Heart right ventricle (tissue), 16 donors: ENCODE results near the gene APOA4. TPM values are rescaled to one million over a fixed set of nuclear protein-coding genes. Genes with fewer than 3 reads are reported as not detected.

ENCODE experiments used
- ATAC-seq, 8 donors: fragments of 200-7000 bp; cut with Tn5 transposase; one replicate each; pipeline ENCODE4 v1.9.1; 2020; ENCODE audit warnings: mild to moderate bottlenecking in 8 of 8, moderate library complexity in 8 of 8, moderate number of reproducible peaks in 1 of 8
- DNase-seq, 2 donors: peaks; one replicate each; pipeline ENCODE4 v3.0.0-alpha.2; 2020
- H3K27ac ChIP-seq, 10 donors: fragments of 200-600 bp; sonication (generic) in 2 of 10; one replicate each; pipeline versions ENCODE4 v1.5.0 to v1.8.0; 2020 to 2022; ENCODE audit warnings: mild to moderate bottlenecking in 3 of 10
- H3K27me3 ChIP-seq, 7 donors: fragments of 200-600 bp; one replicate each; pipeline ENCODE4 v1.8.0; 2021 to 2022; ENCODE audit warnings: mild to moderate bottlenecking in 2 of 7
- H3K36me3 ChIP-seq, 9 donors: fragments of 200-600 bp; sonication (generic) in 1 of 9; one replicate each; pipeline versions ENCODE4 v1.5.0 to v1.8.0; 2020 to 2022; ENCODE audit warnings: mild to moderate bottlenecking in 2 of 9
- H3K4me1 ChIP-seq, 9 donors: fragments of 200-600 bp; sonication (generic) in 1 of 9; one replicate each; pipeline versions ENCODE4 v1.5.0 to v1.8.0; 2020 to 2022; ENCODE audit warnings: mild to moderate bottlenecking in 4 of 9
- H3K4me3 ChIP-seq, 10 donors: fragments of 200-600 bp; sonication (generic) in 2 of 10; one replicate each; pipeline versions ENCODE4 v1.5.0 to v1.8.0; 2020 to 2022; ENCODE audit warnings: mild to moderate bottlenecking in 7 of 10, moderate library complexity in 2 of 10
- H3K9me3 ChIP-seq, 11 donors: fragments of 200-600 bp in 10 of 11; sonication (generic) in 2 of 11; one replicate each; pipeline versions ENCODE4 v1.5.0 to v1.8.0; 2013 to 2022; ENCODE audit warnings: mild to moderate bottlenecking in 2 of 11, control low read depth in 1 of 11, moderate library complexity in 1 of 11
- CTCF ChIP-seq, 9 donors: fragments of 200-600 bp; sonication (generic) in 2 of 9; IDR thresholded peaks; one replicate each; pipeline versions ENCODE4 v1.5.0 to v1.8.0; 2021 to 2022; ENCODE audit warnings: antibody characterized with exemption in 9 of 9, mild to moderate bottlenecking in 5 of 9, moderate library complexity in 1 of 9
- WGBS, 2 donors: extraction: QIAGEN DNeasy Blood & Tissue Kit; methylation state at CpG; one replicate each; pipeline ENCODE4 v1.1.7; 2013; ENCODE audit warnings: inconsistent platforms in 1 of 2; 5-methylcytosine and 5-hydroxymethylcytosine counted together
- intact Hi-C, 10 donors: fragments of 100-400 bp; cut with DNase I; formaldehyde crosslinking; loops; one replicate each; pipeline versions ENCODE4 v1.11.1 to v1.14.2; 2022
- polyA plus RNA-seq, 2 donors: library from polyadenylated mRNA; stranded (reverse); fragments of 200-250 nt; gene quantifications; one replicate each; pipeline ENCODE4 v1.2.3, GENCODE V29; 2013
- total RNA-seq, 10 donors: library from RNA; stranded (reverse); fragmentation: NEBNext Ultra II Directional in 3 of 10; extraction: Animal tissue kit (Norgen Biotek cat#: 25700) in 3 of 10; gene quantifications; one replicate each; pipeline versions ENCODE4 v1.2.1 to v1.2.4, GENCODE V29; 2021 to 2023
- donor health status: Arrhythmogenic right ventricular cardiomyopathy.
- donor health status: ischemic (EF 13 %, LVEDD 7.1; RV severe dilation, severe dysfunction).
- donor health status: healthy with polysubstance abuse.
- donor health status: DM: no; HTN: yes; CAD: no.
- donor health status: DM: no; HTN: no; CAD: no.
- donor health status: ischemic (EF 25% LVEDD 6.9; RV normal size, moderate dysfunction).
- donor health status: ischemic (EF 25% LVEDD 5.7; RV mildly dilated, moderate dysfunction).
- donor health status: healthy.
- donor health status: DM: yes; HTN: yes; CAD: no.
- donor health status: Ischemic cardiomyopathy.
- donor health status: ischemic (EF 35%, LVEDD 5.7; RV mildly dilated, moderate dysfunction).
- donor health status: nonischemic (EF 11% LVEDD 7.7; RV severe dilation, severe dysfunction).
- donor health status: DM: yes; HTN: yes; CAD: no.
- donor health status: PGD.
- donor health status: ischemic (EF 29% LVEDD 5.4; RV normal size, mild dysfunction).
- donor health status: nonischemic (EF 23%, LVEDD 6.1; RV moderate dilation, normal function).

Gene APOA4
- total and polyA plus RNA-seq, 12 donors, result 0.26 to 0.75 (median 0.28) TPM; not detected in 9

- Histone ChIP-seq H3K36me3 (peaks cover 0 to 84% (median 45%) of the 10 kb centered on the region in 9 donors), H3K9me3 (no peaks in the 10 kb centered on the region), H3K4me1 (peaks cover 8 to 41% (median 16%) of the 10 kb centered on the region in 9 donors), H3K27ac (no peak overlapping the region), H3K4me3 (no peak overlapping the region), H3K27me3 (no peaks in the 10 kb centered on the region)
- DNase-seq, result no peak
- WGBS, 2 donors, result 74 to 77% methylated on average over 5 of the region's 5 CpGs
- intact Hi-C loops, result no loop called here
- no peak for TF ChIP-seq CTCF (IDR thresholded peaks at IDR 0.05)
- no peak for ATAC-seq
These were observed 33.3 kb upstream of the APOA4 start for GRCh38 chr11:116856423-116856822.

GRCh38 chr11:116855413-116855812 lies 32.3 kb upstream of the APOA4 start:
- DNase-seq, result no peak
- Histone ChIP-seq H3K9me3 (no peaks in the 10 kb centered on the region), H3K4me3 (no peak overlapping the region), H3K27ac (peak overlapping the region in 1 of 10 donors; percentile 84), H3K4me1 (peaks cover 8 to 50% (median 17%) of the 10 kb centered on the region in 9 donors), H3K36me3 (peaks cover 0 to 83% (median 35%) of the 10 kb centered on the region in 9 donors), H3K27me3 (no peaks in the 10 kb centered on the region)
- WGBS, 2 donors, result 91 to 96% methylated on average over 7 of the region's 7 CpGs
- intact Hi-C loops, result no loop called here
- TF ChIP-seq CTCF (IDR thresholded peaks at IDR 0.05), result no peak
- no peak for ATAC-seq

- DNase-seq, result no peak
These were observed 30.5 kb upstream of the APOA4 start for GRCh38 chr11:116853461-116854073.

More at GRCh38 chr11:116853461-116854073, 30.5 kb upstream of the APOA4 start:
- intact Hi-C loops, result no loop called here
- no peaks in the 10 kb centered on the region for H3K9me3 ChIP-seq
- peak overlapping the region in 1 of 10 donors; percentile 84 for H3K27ac ChIP-seq
- no peak for TF ChIP-seq CTCF (IDR thresholded peaks at IDR 0.05)
- peak in 5 of 8 donors; percentile 37 to 56 (median 43) for ATAC-seq
- peaks cover 0 to 81% (median 27%) of the 10 kb centered on the region in 9 donors for H3K36me3 ChIP-seq
- no peak overlapping the region for H3K4me3 ChIP-seq
- H3K4me1 ChIP-seq, result peaks cover 8 to 56% (median 17%) of the 10 kb centered on the region in 9 donors
- H3K27me3 ChIP-seq, result no peaks in the 10 kb centered on the region
- WGBS, 2 donors, result 72 to 81% methylated on average over 6 of the region's 6 CpGs
